ENCODE measurements around the gene PRDM16.

The PRDM16 gene

GRCh38 chr1:3195480-3195815 lies 126.4 kb downstream of the PRDM16 start:
- no peak overlapping the region for H3K4me3 ChIP-seq (ENCODE audit: low read depth, low read length)
- no peak for DNase-seq (ENCODE audit: low read depth)
- no peak for TF ChIP-seq CTCF (IDR thresholded peaks at IDR 0.05; ENCODE audit: low read depth, low read length, missing control alignments)

- no peak for TF ChIP-seq CTCF (IDR thresholded peaks at IDR 0.05; ENCODE audit: low read depth, low read length, missing control alignments)
- no peak for DNase-seq (ENCODE audit: low read depth)
- no peak overlapping the region for H3K4me3 ChIP-seq (ENCODE audit: low read depth, low read length)
Measured at GRCh38 chr1:3195966-3196515, 127.0 kb downstream of the PRDM16 start.

GRCh38 chr1:3196577-3197245 lies 127.7 kb downstream of the PRDM16 start:
- no peak for TF ChIP-seq CTCF (IDR thresholded peaks at IDR 0.05; ENCODE audit: low read depth, low read length, missing control alignments)
- DNase-seq (ENCODE audit: low read depth) = no peak
- no peak overlapping the region for H3K4me3 ChIP-seq (ENCODE audit: low read depth, low read length)

GRCh38 chr1:3197781-3198316 lies 128.8 kb downstream of the PRDM16 start:
- no peak overlapping the region for H3K4me3 ChIP-seq (ENCODE audit: low read depth, low read length)
- no peak for TF ChIP-seq CTCF (IDR thresholded peaks at IDR 0.05; ENCODE audit: low read depth, low read length, missing control alignments)
- no peak for DNase-seq (ENCODE audit: low read depth)

- no peak for DNase-seq (ENCODE audit: low read depth)
- no peak overlapping the region for H3K4me3 ChIP-seq (ENCODE audit: low read depth, low read length)
- no peak for TF ChIP-seq CTCF (IDR thresholded peaks at IDR 0.05; ENCODE audit: low read depth, low read length, missing control alignments)
Measured at GRCh38 chr1:3198371-3199271, 129.6 kb downstream of the PRDM16 start.

GRCh38 chr1:3204725-3205124 lies 135.7 kb downstream of the PRDM16 start:
- no peak for DNase-seq (ENCODE audit: low read depth)
- no peak for TF ChIP-seq CTCF (IDR thresholded peaks at IDR 0.05; ENCODE audit: low read depth, low read length, missing control alignments)
- H3K4me3 ChIP-seq (ENCODE audit: low read depth, low read length) = no peak overlapping the region
